Measurements from ENCODE around the gene ENAM.

The ENAM gene, protein sequence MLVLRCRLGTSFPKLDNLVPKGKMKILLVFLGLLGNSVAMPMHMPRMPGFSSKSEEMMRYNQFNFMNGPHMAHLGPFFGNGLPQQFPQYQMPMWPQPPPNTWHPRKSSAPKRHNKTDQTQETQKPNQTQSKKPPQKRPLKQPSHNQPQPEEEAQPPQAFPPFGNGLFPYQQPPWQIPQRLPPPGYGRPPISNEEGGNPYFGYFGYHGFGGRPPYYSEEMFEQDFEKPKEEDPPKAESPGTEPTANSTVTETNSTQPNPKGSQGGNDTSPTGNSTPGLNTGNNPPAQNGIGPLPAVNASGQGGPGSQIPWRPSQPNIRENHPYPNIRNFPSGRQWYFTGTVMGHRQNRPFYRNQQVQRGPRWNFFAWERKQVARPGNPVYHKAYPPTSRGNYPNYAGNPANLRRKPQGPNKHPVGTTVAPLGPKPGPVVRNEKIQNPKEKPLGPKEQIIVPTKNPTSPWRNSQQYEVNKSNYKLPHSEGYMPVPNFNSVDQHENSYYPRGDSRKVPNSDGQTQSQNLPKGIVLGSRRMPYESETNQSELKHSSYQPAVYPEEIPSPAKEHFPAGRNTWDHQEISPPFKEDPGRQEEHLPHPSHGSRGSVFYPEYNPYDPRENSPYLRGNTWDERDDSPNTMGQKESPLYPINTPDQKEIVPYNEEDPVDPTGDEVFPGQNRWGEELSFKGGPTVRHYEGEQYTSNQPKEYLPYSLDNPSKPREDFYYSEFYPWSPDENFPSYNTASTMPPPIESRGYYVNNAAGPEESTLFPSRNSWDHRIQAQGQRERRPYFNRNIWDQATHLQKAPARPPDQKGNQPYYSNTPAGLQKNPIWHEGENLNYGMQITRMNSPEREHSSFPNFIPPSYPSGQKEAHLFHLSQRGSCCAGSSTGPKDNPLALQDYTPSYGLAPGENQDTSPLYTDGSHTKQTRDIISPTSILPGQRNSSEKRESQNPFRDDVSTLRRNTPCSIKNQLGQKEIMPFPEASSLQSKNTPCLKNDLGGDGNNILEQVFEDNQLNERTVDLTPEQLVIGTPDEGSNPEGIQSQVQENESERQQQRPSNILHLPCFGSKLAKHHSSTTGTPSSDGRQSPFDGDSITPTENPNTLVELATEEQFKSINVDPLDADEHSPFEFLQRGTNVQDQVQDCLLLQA

DNA sequence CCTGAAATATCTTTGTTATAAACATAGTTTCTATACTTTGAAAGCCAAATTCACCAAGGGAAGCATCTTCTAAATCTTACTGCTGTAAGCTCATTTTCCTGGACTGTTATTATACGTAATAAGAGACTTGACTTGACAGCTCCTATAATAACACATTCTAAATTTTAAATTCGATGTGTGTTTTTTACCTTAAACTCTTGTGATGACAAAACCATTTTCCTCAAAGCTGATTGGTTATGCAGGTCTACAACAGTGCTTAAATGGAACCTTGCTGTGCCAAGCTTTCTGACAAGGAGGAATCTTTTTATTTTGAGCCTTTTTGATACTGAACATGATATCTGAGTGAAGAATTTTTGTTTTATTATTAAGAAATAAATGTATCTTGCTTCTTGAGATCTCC, at the start of gene ENAM:
ENAM (plus strand) TSS at position 301 of the 400 bp plus-strand sequence. CDS start 757 bp downstream, outside the sequence.
- no peak for DNase-seq (ENCODE audit: low spot score)

DNA sequence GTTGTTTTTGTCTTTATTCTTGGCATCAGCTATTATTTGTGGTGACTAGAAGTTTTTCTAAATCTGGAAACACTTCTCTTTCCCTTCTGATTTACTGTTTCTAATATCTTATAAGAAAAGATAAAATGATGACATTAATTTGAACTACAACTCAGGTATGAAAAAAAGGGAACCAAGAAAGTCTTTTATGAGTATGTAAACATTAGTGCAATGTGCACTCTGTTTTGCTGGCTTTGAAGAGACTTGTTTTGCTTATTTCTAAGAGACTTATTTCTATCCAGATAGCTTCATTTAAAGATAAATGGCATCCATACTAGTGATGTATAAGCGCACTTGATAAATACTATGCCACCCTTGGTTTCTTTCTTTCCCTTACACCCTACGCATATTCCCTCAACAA, 46.6 kb upstream of the ENAM start:
- DNase-seq (ENCODE audit: low spot score) = no peak

DNA sequence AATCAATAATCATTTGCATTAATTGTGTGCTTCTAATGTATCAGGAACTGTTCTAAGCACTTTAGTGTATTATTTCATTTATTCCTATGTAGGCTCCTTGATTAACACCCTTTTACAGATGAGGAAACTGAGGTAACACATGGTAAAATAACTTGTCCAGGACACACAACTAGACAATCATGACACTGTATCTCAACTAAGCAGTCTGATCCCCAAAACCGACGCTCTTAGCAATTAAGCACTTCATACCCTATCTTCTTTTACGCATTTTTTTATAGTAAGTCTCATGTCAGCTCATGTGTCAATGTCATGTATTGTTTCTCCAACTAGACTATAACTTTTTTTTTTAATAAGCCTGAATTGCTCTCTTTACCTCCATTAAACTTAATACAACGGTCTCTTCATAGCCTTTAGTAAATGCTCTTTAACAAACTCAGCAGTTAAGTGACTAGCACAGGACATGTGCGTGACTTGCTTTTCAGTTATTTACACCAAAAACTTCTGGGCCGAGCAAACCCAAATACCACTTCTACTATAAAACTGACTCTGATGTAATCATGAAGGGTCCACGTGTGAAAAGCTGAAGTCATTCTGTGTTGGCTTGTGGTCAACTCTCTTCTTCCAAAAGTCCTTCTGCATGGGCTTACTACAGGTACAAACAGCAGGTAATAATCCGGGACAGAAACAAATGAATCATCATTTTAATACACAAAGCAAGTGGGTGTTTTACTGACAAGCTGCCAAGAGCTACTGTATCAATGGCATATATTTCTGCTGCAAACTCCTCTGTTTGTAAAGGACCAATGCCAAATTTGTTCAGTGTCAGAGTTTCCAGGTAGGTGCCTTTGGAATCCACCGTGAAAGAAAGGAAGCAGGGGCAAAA, 44.4 kb upstream of the ENAM start:
- no peak for DNase-seq (ENCODE audit: low spot score)

DNA sequence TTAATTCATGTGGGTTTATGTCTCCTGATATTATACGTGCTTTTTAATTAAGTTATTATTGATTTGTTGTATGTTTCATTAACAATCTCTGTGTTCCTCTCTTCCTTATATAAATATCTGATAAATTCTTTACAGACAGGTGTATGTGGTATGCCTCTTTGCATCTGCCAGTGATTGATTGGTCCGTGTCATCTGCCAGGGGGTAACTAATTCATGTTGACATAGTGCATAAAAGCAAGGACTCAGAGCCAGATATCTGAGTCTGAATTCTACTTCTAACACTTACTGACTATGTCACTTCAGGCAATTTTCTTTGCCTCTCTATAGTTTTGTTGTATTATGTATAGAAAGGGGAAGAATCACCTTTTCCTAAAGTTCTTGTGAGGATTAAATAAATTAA, 41.7 kb upstream of the ENAM start:
- no peak for DNase-seq (ENCODE audit: low spot score)

DNA sequence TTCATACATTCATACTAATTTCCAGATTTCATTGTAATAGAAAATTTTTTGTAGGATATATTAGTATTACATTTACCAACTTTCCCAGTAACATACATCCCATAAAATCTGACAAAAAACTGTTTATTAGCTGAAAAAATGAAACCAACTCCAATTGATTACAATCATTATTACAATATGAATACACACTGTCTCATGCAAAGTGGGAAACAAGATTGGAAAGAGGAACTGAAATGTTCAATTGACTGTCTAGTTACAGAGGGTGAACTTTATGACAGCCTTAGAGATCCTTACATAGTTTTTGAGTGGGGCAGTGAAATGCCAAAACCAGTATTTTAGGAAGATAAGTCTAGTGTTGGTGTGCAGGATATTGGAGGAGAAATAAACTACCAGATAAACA, 38.8 kb upstream of the ENAM start:
- DNase-seq (ENCODE audit: low spot score) = no peak

DNA sequence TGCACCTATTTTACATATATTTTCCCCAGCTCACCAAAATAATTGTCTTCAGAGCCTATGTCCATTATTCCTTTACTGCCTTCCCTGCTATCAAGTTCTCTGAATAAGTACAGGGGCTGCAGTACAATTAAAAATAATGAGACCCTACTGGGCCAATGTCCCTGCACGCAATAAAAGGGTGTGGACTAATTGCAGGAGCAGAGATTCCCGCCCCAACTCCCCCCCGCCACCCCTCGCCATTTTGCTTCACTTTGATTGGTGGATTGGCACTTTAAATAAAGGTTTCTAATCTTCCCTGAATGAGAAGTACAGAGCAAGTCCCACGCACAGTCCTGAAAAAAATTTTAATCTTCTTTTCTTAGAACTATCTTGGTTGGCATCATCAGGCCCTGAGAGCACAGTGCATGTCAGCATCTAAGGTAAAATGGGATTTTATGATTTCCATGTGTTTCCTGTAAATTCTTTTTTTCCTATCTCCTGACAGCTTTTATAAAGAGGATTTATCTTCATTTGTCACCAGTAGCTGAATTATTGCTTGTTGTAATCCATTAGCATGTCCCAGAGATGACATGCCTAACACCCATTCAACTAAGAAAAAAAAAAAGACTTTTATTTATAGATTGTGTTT, 36.5 kb upstream of the ENAM start, which contains the start of gene AMBN:
AMBN (plus strand) TSS at position 302 of the 628 bp plus-strand sequence; CDS start at position 405, 103 bp downstream.
- DNase-seq (ENCODE audit: low spot score) = no peak

DNA sequence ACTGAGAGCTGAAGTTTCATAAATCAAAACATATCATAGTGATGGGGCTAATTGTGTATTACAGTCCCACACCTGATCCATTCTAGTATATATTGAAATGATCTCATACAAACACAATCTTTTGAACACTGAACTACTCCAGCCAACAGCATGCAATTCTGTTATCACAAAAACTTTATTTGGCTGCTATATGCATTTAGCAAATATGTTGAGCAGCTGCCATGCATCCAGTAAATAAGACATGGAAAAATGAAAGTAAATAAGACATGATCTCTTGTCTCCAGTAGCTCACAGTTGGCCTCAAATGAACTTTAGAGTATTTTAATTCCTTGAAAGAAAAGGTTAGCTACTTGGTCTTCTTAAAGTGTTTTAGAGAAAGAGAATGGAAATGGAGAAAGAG, 34.3 kb upstream of the ENAM start:
- no peak for DNase-seq (ENCODE audit: low spot score)

DNA sequence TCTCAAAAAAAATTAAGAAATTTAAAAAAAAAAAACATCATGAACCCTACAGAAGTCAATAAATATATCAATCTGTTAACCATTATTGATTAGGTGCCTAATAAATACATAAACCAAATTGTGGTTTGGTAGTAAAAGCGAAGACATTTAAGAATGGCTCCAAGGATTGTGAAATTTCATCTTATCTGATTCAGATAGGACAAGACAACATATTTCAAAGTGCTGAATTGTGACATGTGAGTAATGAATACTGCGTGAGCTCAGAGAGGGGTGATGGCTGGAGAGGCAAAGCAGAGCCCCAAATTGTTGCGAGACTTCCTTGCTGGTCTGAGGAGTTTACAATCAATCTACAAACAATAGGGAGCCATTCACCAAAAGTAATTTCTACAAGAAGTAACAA, 28.2 kb upstream of the ENAM start:
- no peak for DNase-seq (ENCODE audit: low spot score)

DNA sequence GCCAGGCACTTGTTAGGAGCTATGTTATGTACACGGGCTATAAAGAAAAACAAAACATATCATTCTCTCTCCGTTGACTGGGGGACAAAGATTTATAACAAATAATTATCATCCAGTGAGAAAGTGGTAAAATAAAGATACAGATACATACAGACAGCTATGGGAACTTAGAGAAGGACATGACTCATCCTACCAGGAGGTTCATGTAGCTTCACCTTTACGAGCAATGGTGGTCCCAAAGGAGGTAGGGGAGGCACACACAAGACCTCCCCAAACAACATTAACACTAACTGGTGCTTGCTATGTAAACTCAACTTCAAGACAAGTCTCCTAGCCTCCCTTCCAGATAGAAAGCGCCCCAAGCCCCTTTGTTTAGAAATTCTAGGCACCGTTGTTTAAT, 27.6 kb upstream of the ENAM start:
- DNase-seq (ENCODE audit: low spot score) = no peak

DNA sequence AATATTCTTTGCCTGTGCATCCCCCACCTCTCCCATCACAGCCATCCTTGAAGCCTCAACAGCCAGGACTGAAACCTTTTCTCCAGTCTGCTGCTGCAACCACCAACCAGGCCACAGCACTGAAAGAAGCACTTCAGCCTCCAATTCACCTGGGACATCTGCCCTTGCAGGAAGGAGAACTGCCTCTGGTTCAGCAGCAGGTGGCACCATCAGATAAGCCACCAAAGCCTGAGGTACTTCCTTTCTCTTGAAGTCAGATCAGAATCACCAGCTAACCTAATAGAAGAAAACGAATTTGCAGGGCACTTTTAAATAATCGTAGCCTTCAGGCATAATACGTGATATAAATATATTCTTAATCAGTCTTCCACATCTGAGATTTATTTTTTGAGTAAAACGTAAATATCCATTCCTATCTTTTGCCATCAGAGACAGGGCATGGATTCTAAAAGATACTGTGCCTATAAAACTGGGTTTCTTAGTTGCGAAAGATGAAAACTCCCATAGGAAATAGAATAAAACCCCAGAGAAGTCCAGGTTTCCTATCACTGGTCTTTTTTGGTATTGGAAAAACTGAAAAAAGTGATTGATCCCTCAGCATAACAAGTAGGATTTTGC, 27.0 kb upstream of the ENAM start:
- peak; percentile 16 for DNase-seq (ENCODE audit: low spot score)

DNA sequence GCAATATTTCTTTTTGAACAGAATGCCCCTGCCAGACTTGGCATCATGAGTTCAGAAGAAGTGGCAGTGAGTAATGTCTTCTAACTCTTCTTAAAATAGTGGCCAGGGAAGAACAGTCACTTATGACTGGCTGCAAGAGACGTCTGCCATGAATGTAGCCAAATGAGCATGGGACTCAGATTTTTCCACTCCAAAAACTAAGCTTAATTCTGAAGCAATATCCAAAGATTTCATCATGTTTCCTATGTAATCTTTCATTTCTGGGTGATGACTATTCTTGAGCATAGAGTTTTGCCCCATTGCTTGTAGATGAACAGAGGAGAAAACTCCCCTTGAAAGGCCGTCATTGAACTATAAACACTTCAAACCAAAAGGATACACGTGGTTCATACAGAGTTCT, 24.7 kb upstream of the ENAM start:
- no peak for DNase-seq (ENCODE audit: low spot score)

DNA sequence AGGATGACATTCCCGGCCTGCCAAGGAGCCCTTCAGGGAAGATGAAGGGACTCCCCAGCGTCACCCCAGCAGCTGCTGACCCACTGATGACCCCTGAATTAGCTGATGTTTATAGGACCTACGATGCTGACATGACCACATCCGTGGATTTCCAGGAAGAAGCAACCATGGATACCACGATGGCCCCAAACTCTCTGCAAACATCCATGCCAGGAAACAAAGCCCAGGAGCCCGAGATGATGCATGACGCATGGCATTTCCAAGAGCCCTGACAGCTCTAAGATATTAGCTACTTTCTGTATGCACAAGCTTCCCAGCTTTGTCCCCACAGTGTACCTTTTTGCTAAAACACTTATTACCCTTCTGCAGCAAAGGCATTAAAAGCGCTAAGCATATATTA, 22.1 kb upstream of the ENAM start:
- DNase-seq (ENCODE audit: low spot score) = no peak

DNA sequence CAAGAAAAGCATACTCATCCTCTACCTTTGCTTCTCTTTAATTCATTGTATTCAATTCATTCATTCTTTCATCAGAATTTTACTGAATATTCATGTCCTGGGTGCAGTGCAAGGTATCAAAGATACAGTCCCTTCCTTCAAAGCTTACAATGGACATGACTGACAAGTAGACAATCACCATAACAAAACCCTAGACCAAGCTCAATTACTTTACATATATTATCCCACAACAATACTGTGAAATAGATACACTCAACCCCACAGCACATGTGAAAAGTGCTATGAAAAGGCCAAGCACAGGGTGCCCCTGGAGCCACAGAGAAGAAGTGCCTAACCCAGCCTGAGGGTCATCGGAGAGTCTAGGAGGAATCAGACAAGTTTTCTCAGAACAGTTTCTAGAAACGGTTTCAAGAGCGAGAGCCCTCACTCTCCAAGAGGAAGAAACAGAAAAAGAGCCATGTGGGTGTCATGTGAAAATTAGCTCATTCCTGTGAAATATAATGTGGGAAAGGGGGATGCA, 21.1 kb upstream of the ENAM start:
- no peak for DNase-seq (ENCODE audit: low spot score)

DNA sequence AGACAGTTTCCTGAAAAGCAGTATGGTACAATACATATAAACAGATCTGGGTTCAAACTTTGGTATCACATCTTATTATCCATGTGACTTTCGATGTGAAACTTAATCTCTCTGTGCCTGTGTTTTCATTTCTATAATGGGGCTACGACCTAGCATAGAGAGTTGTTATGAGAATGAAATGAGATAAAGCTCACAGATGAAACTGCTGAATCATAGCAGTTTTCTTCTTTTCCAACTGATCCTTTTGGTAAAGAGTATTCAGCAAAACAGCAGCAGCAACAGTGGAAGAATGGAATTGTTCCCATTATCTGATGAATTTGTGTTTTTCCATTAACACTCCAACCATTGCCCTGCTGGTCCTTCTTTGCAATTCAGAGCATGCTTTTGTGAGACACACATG, 20.2 kb upstream of the ENAM start:
- no peak for DNase-seq (ENCODE audit: low spot score)

DNA sequence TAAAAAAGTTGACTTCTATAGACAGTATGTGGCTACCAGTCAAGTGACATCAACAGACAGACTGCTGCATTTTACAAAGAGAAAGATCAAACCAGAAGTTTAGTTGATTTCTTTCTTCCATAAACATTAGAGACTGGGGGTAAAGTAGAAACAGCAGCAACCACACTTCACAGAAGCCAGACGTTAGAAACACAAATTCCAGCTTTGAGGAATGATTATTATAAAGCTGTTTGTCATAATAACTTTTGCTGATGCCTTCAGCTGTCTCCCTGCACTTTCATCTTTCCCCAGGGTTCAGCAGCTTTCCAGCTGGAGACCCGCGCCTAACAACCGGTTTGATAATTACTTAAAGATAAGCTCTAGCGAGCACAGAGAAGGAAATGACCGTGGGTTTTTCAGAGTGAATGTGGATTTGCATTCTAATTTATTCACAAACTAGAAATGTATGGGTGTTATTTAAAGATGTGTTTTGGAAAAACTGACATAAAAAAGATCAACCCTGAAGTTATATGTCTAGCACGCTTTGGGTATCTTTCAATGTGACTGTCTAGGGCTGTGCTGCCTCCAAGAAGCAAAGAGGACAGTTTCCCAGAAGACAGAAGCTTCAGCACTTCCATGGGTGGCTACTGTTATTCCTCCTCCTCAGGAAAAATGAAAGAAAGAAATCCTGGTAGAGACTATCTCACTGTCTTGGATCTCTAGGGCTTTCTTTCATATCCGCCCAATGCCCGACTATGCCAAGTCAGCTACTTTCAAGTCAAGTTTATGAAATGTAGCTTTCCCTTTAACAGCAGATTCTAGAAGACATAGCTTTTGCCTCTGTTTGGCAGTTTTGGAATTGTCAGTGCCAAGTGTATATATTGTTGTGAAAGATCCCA, 15.0 kb upstream of the ENAM start:
- DNase-seq (ENCODE audit: low spot score) = no peak

DNA sequence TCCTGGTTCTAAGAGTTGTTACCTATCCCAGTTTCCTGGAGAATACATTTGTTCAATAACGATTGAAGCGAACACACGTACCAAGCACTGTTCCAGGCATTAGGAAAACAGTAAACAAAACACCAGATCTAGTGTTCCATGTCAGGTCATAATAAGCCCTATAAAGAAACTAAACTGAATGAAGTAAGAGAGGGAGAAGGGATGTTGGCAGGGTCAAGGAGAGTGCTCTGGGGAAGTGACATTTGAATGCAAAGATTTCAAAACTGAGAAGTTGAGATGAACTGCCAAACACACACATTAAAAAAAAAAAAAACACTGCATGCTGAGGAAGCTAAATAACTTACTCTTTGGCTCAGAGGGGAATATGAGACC, 14.4 kb upstream of the ENAM start:
- no peak for DNase-seq (ENCODE audit: low spot score)

DNA sequence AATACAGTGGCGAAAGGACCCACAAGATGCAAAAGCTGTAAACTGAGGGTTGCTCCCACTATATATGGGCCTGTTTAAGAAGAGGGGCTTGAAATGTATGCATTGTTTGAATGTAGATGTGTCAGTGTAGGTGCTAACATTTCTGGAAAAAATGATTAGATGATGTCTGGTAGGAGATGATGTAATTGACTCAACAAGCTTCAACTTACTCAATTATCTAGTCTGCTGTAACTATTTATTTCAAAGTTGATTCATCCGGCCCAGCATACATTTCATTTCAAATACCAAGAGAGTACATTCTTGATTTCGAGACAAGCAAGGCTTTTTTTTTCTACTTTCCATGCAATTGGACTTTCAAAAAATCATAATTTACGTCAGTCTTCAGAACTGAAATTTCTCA, 9.3 kb upstream of the ENAM start:
- DNase-seq (ENCODE audit: low spot score) = no peak

DNA sequence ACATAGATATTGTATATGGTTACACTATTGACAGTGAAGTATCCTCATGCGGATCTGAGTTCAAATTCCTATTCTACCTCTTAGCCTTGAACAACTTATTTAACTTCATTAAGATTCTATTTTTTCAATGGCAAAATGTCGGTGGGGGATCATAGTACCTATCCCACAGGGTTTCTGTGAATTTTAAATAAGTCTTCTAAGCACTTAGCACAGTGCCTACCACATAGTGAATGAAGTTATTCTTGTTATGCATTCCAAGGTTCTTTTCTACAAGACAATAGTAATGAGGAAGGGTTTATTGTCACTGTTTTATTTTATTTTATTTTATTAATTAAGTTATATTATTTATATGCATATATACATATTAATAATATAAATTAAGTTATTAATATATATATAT, 8.8 kb upstream of the ENAM start:
- DNase-seq (ENCODE audit: low spot score) = no peak

DNA sequence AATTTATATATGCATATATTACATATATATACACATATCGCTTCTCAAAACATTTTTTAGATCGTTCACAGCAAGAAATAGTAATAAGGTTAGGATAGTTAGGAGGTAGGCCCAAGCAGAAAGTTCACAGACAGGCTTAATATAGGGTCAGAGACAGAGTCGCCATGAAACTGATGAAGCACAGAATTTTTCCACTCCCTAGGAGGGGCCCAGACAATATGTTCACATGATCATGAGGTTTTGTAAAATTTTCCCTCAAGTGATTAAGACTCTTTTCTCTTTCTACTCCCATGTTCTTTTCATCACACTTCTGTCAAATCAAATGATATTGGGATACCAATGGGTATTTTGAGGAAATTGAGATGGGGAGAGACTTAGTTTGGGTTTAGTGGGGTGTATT, 5.2 kb upstream of the ENAM start:
- no peak for DNase-seq (ENCODE audit: low spot score)
